K562 (cell line): ENCODE measurements around the gene EFEMP2. TPM values are rescaled to one million over a fixed set of nuclear protein-coding genes. Genes with fewer than 3 reads are reported as not detected.

Source experiments
- CCNT2 ChIP-seq: IDR thresholded peaks from 2 replicates; pipeline ENCODE4 v1.6.1; 2011; ENCODE audit warnings: borderline replicate concordance, low read depth, mild to moderate bottlenecking, moderate library complexity, mixed read lengths, low read length; ENCODE audit not compliant: insufficient read length; ENCODE audit errors: extremely low read depth
- ESRRB ChIP-seq: fragments of 250-450 bp; sonication (Bioruptor Pico); IDR thresholded peaks from 2 replicates; pipeline ENCODE4 v1.5.0; 2020; ENCODE audit warnings: mild to moderate bottlenecking, moderate library complexity, borderline replicate concordance
- HMGN3 ChIP-seq: IDR thresholded peaks from 2 replicates; pipeline ENCODE4 v1.6.1; 2011; ENCODE audit warnings: borderline replicate concordance, low read depth, mild to moderate bottlenecking, mixed read lengths, low read length; ENCODE audit not compliant: insufficient read length; ENCODE audit errors: extremely low read depth
- HOMEZ ChIP-seq: fragments of 250-450 bp; sonication (Bioruptor Pico); IDR thresholded peaks from 2 replicates; pipeline ENCODE4 v1.4.0; 2020; ENCODE audit warnings: mild to moderate bottlenecking, moderate library complexity
- MEF2D ChIP-seq: conservative IDR thresholded peaks from 2 replicates; pipeline ENCODE4 v1.6.1; 2016; ENCODE audit warnings: low read depth, missing genetic modification characterization, missing compliant biosample characterization
- MITF ChIP-seq: IDR thresholded peaks from 2 replicates; pipeline ENCODE4 v1.6.1; 2014; ENCODE audit warnings: antibody characterized with exemption
- MTA1 ChIP-seq: fragments of 450-650 bp; IDR thresholded peaks from 2 replicates; pipeline ENCODE4 v1.6.1; 2017; ENCODE audit warnings: borderline replicate concordance
- POLR3G ChIP-seq: IDR thresholded peaks from 2 replicates; pipeline ENCODE4 v1.6.1; 2011; ENCODE audit not compliant: insufficient read length, insufficient replicate concordance; ENCODE audit errors: extremely low read depth
- PTBP1 ChIP-seq: fragments of 200-400 bp; formaldehyde crosslinking; IDR thresholded peaks from 2 replicates; pipeline ENCODE4 v1.6.1; 2017; ENCODE audit warnings: low read depth, low read length
- TAF15 ChIP-seq: fragments of 200-400 bp; formaldehyde crosslinking; IDR thresholded peaks from 2 replicates; pipeline ENCODE4 v1.6.1; 2017; ENCODE audit warnings: mild to moderate bottlenecking, low read depth, low read length, moderate library complexity
- XRCC5 ChIP-seq: fragments of 200-400 bp; formaldehyde crosslinking; IDR thresholded peaks from 2 replicates; pipeline ENCODE4 v1.6.1; 2017; ENCODE audit warnings: low read depth, mild to moderate bottlenecking, low read length
- ZNF263 ChIP-seq: sonication (generic); formaldehyde crosslinking; IDR thresholded peaks from 2 replicates; pipeline ENCODE4 v1.8.0; 2022; ENCODE audit warnings: mild to moderate bottlenecking, missing genetic modification reagents, borderline replicate concordance
- ZNF639 ChIP-seq, 2 experiments: fragments of 200-800 bp in 1 of 2; sonication (Bioruptor generic) in 1 of 2; sonication (generic) in 1 of 2; formaldehyde crosslinking in 1 of 2; IDR thresholded peaks in 1 of 2; conservative IDR thresholded peaks in 1 of 2; 2 replicates each; pipeline versions ENCODE4 v1.5.0 to v1.6.1; 2016 to 2020; ENCODE audit warnings: missing compliant biosample characterization in 1 of 2, missing genetic modification characterization in 1 of 2, missing genetic modification reagents in 1 of 2
- ZZZ3 ChIP-seq: fragments of 450-650 bp; IDR thresholded peaks from 2 replicates; pipeline ENCODE4 v1.6.1; 2016; ENCODE audit warnings: antibody characterized with exemption, mild to moderate bottlenecking, moderate library complexity
- polyA plus RNA-seq, 8 experiments: library from polyadenylated mRNA; depleted of rRNA in 4 of 8; stranded (reverse) in 5 of 8; unstranded in 3 of 8; fragments of >200 nt; fragmentation: Nextera tagmentation in 2 of 8; fragmentation: Illumina TruSeq in 1 of 8; extraction: Ambion mirVana in 2 of 8; extraction: Trizol in 1 of 8; gene quantifications; 2 replicates each; pipeline versions ENCODE4 v1.2.1 to v1.2.3, GENCODE V29; 2011 to 2014; ENCODE audit warnings: inconsistent platforms in 1 of 8, missing spikeins in 1 of 8
- total RNA-seq, 7 experiments: library from RNA; depleted of rRNA in 6 of 7; stranded (reverse); fragments of >200 nt in 6 of 7; fragmentation: Illumina TruSeq in 2 of 7; extraction: Trizol in 2 of 7; gene quantifications; 2 replicates each; pipeline versions ENCODE4 v1.2.1 to v1.2.3, GENCODE V29; 2011 to 2021; ENCODE audit warnings: low replicate concordance in 1 of 7
- TF ChIP-seq, protein P1 (sequence below): sonication (generic); formaldehyde crosslinking; IDR thresholded peaks from 2 replicates; pipeline ENCODE4 v1.9.0; 2022; ENCODE audit warnings: mild to moderate bottlenecking, missing genetic modification reagents
- TF ChIP-seq, protein P2 (sequence below), 2 experiments: fragments of 450-650 bp; IDR thresholded peaks; 2 replicates each; pipeline ENCODE4 v1.6.1; 2016
- TF ChIP-seq, protein P3 (sequence below): fragments of 450-650 bp; IDR thresholded peaks from one replicate; pipeline ENCODE4 v1.6.1; 2018; ENCODE audit warnings: mild to moderate bottlenecking, moderate library complexity; ENCODE audit not compliant: partially characterized antibody

Gene EFEMP2
- total and polyA plus RNA-seq, 9 of the 15 experiments (the other 6 are each of a cell fraction or from before 2014, with no cell fraction given) = 0.07 to 2.9 (median 0.69) TPM; not detected in 1

DNA sequence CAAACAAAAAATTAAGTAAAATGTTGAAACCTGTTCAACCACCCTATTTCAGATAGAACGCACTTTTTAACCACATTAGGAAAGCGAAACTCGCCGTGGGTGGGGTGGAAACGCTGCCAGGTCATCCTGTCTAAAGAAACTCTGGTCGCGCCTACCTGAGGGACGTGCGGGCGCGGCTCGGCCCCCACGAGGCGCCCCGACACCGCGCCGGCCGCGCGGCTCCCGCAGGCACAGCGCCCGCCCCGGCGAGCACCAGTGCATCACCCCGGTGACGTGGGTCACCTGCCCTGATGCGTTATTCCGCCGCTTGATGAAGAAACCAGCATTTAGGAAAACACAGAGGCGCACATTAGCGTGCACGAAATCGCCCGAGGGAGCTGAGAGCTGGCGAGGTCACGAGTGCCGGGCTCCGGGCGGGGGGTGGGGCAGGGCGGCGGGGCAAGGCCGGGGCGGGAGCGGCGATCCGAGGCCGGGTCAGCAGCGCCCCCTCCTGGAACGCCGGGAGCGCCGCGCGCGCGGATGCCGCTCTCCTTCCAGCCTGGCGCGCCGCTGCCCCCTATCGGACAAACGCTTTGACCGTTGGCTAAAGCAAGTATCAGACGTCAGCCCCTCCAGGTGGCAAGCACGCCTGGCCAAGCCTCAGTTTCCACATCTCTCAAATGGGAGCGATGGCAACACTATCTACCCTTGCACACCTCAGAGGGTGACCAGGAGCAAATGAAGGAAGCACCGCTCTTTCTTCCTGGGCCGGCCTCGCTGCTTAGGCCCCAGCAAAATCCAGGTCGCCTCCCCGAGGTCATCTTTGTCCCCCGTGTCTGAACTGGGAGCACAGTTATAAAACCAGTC is 54.5 kb downstream of the EFEMP2 start (continued):
- peak in 1 of 2 experiments; percentile 78; a peak in 2 of 4 replicates for TF ChIP-seq ZNF639 (CRISPR knock-in tag; conservative IDR thresholded peaks at IDR 0.05 in 1 of 2, IDR thresholded peaks at IDR 0.05 in 1 of 2)
- TF ChIP-seq PTBP1 = 0 out of 2 replicates have a peak, but pooled peaks have one; percentile 40
- TF ChIP-seq HMGN3 = peak; percentile 75
- no peak for TF ChIP-seq TAF15
- no peak for TF ChIP-seq MEF2D (tag)
- TF ChIP-seq CCNT2 = peak; percentile 83
- TF ChIP-seq, protein P1, sequence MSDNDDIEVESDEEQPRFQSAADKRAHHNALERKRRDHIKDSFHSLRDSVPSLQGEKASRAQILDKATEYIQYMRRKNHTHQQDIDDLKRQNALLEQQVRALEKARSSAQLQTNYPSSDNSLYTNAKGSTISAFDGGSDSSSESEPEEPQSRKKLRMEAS (CRISPR knock-in tag) = peak; percentile 32
- peak; percentile 72 for TF ChIP-seq XRCC5
- TF ChIP-seq MITF = peak; percentile 79
- TF ChIP-seq ESRRB (CRISPR knock-in tag) = no peak
- TF ChIP-seq, protein P2, sequence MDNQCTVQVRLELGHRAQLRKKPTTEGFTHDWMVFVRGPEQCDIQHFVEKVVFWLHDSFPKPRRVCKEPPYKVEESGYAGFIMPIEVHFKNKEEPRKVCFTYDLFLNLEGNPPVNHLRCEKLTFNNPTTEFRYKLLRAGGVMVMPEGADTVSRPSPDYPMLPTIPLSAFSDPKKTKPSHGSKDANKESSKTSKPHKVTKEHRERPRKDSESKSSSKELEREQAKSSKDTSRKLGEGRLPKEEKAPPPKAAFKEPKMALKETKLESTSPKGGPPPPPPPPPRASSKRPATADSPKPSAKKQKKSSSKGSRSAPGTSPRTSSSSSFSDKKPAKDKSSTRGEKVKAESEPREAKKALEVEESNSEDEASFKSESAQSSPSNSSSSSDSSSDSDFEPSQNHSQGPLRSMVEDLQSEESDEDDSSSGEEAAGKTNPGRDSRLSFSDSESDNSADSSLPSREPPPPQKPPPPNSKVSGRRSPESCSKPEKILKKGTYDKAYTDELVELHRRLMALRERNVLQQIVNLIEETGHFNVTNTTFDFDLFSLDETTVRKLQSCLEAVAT (IDR thresholded peaks at IDR 0.05) = peak in 1 of 2 experiments; percentile 47; a peak in 1 of 4 replicates
- no peak for TF ChIP-seq POLR3G
- TF ChIP-seq ZZZ3 = no peak
- TF ChIP-seq, protein P3, sequence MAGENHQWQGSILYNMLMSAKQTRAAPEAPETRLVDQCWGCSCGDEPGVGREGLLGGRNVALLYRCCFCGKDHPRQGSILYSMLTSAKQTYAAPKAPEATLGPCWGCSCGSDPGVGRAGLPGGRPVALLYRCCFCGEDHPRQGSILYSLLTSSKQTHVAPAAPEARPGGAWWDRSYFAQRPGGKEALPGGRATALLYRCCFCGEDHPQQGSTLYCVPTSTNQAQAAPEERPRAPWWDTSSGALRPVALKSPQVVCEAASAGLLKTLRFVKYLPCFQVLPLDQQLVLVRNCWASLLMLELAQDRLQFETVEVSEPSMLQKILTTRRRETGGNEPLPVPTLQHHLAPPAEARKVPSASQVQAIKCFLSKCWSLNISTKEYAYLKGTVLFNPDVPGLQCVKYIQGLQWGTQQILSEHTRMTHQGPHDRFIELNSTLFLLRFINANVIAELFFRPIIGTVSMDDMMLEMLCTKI = no peak
- no peak for TF ChIP-seq HOMEZ (CRISPR knock-in tag)
- peak; percentile 59; the same call in 1 of the 2 replicates for TF ChIP-seq ZNF263 (CRISPR knock-in tag)
- no peak for TF ChIP-seq MTA1
